ENCODE measurements around the gene PDZD4. TPM values are rescaled to one million over a fixed set of nuclear protein-coding genes. Genes with fewer than 3 reads are reported as not detected.
A peak's percentile ranks its signal among the peaks of the same experiment; 100 is the strongest.

Gene PDZD4
- total and polyA plus RNA-seq, 10 donors: 3.7 to 21.8 (median 10.6) TPM

GRCh38 chrX:153777261-153778090, 52.9 kb downstream of the PDZD4 start:
- Histone ChIP-seq H3K27ac (no peak overlapping the region), H3K36me3 (no peaks in the 10 kb centered on the region), H3K4me1 (peaks cover 0 to 12% (median 6%) of the 10 kb centered on the region in 6 donors), H3K4me3 (no peak overlapping the region), H3K9me3 (no peaks in the 10 kb centered on the region), H3K27me3 (replicated peaks in 1 of 7) (peaks cover 0 to 46% (median 8%) of the 10 kb centered on the region in 7 donors)
- DNase-seq: peak; percentile 69
- TF ChIP-seq POLR2AphosphoS5 (IDR thresholded peaks at IDR 0.05) (no peak), CTCF (IDR thresholded peaks at IDR 0.05 in 8 of 11, conservative IDR thresholded peaks at IDR 0.05 in 3 of 11) (no peak), POLR2A (IDR thresholded peaks at IDR 0.05) (no peak)
- WGBS, 5 donors: 84 to 88% (median 86%) methylated on average over 28 to 34 of the region's 34 CpGs; no CpG with 5 or more reads in 1 of the 5 donors
- intact Hi-C loops (cut with DNase I; ENCODE audit: low total_unique reads): no loop called here

- peak; percentile 50 for DNase-seq
- no peaks in the 10 kb centered on the region for H3K36me3 ChIP-seq
- TF ChIP-seq POLR2AphosphoS5 (IDR thresholded peaks at IDR 0.05) (no peak), POLR2A (IDR thresholded peaks at IDR 0.05) (no peak), CTCF (IDR thresholded peaks at IDR 0.05 in 8 of 11, conservative IDR thresholded peaks at IDR 0.05 in 3 of 11) (no peak)
- no peak overlapping the region for H3K27ac ChIP-seq
- H3K9me3 ChIP-seq: no peaks in the 10 kb centered on the region
- H3K4me1 ChIP-seq: peaks cover 0 to 12% (median 6%) of the 10 kb centered on the region in 6 donors
- 73 to 100% (median 79%) methylated on average over 3 to 21 of the region's 22 CpGs for WGBS, 5 donors
- H3K4me3 ChIP-seq: no peak overlapping the region
- intact Hi-C loops (cut with DNase I; ENCODE audit: low total_unique reads): no loop called here
- H3K27me3 ChIP-seq (replicated peaks in 1 of 7): peaks cover 0 to 44% (median 8%) of the 10 kb centered on the region in 7 donors
These were observed 53.7 kb downstream of the PDZD4 start for GRCh38 chrX:153776611-153777045.

- H3K4me3 ChIP-seq: no peak overlapping the region
- H3K4me1 ChIP-seq: peaks cover 0 to 11% (median 5%) of the 10 kb centered on the region in 6 donors
- no peak for DNase-seq
- 78 to 94% (median 87%) methylated on average over 4 to 20 of the region's 20 CpGs; no CpG with 5 or more reads in 1 of the 5 donors for WGBS, 5 donors
- no peak overlapping the region for H3K27ac ChIP-seq
- intact Hi-C loops (cut with DNase I; ENCODE audit: low total_unique reads): no loop called here
- H3K36me3 ChIP-seq: no peaks in the 10 kb centered on the region
- TF ChIP-seq CTCF (IDR thresholded peaks at IDR 0.05 in 8 of 11, conservative IDR thresholded peaks at IDR 0.05 in 3 of 11) (no peak), POLR2AphosphoS5 (IDR thresholded peaks at IDR 0.05) (no peak), POLR2A (IDR thresholded peaks at IDR 0.05) (no peak)
- no peaks in the 10 kb centered on the region for H3K9me3 ChIP-seq
- H3K27me3 ChIP-seq (replicated peaks in 1 of 7): peaks cover 0 to 41% (median 8%) of the 10 kb centered on the region in 7 donors
These were observed 54.2 kb downstream of the PDZD4 start for GRCh38 chrX:153776120-153776599.

All from spleen (tissue), 11 donors.